ENCODE results near the gene ABHD2. TPM values are rescaled to one million over a fixed set of nuclear protein-coding genes. Genes with fewer than 3 reads are reported as not detected.
"Not testable (repeated sequence)": the region's sequence is repeated elsewhere in the genome, so short reads cannot be mapped to it uniquely, and the experiment has no call there.

The ABHD2 gene
- total and polyA plus RNA-seq, 2 donors = 5.6 to 13.7 TPM

- Histone ChIP-seq H3K27me3 (ENCODE audit: control insufficient read depth in 2 of 2, insufficient read depth in 1 of 2, low read length in 1 of 2) (no peaks in the 10 kb centered on the region), H3K4me1 (ENCODE audit: control insufficient read depth in 2 of 2, insufficient read depth in 2 of 2, low read length in 2 of 2) (peaks cover 9 to 21% of the 10 kb centered on the region in 2 donors), H3K4me3 (ENCODE audit: low read length in 2 of 2) (no peak overlapping the region), H3K9me3 (ENCODE audit: control insufficient read depth in 2 of 2, insufficient read depth in 1 of 2, low read length in 1 of 2) (no peaks in the 10 kb centered on the region), H3K27ac (ENCODE audit: low read depth in 1 of 2, low read length in 1 of 2) (no peak overlapping the region), H3K36me3 (ENCODE audit: control insufficient read depth in 2 of 2, insufficient read depth in 2 of 2, low read length in 1 of 2) (peaks cover 3 to 5% of the 10 kb centered on the region in 2 donors)
- DNase-seq (ENCODE audit: low read depth in 6 of 9, low spot score in 9 of 9) = no peak
- WGBS = 78% methylated on average over 3 of the region's 3 CpGs
Observed at GRCh38 chr15:89137926-89138325, 49.7 kb downstream of the ABHD2 start.

- peaks cover 9 to 20% of the 10 kb centered on the region in 2 donors for H3K4me1 ChIP-seq (ENCODE audit: control insufficient read depth in 2 of 2, insufficient read depth in 2 of 2, low read length in 2 of 2)
- H3K36me3 ChIP-seq (ENCODE audit: control insufficient read depth in 2 of 2, insufficient read depth in 2 of 2, low read length in 1 of 2) = peaks cover 3 to 5% of the 10 kb centered on the region in 2 donors
- H3K27me3 ChIP-seq (ENCODE audit: control insufficient read depth in 2 of 2, insufficient read depth in 1 of 2, low read length in 1 of 2) = no peaks in the 10 kb centered on the region
- H3K4me3 ChIP-seq (ENCODE audit: low read length in 2 of 2) = no peak overlapping the region
- WGBS = 98% methylated on average over 10 of the region's 10 CpGs
- no peak for DNase-seq (ENCODE audit: low read depth in 6 of 9, low spot score in 9 of 9)
- no peaks in the 10 kb centered on the region for H3K9me3 ChIP-seq (ENCODE audit: control insufficient read depth in 2 of 2, insufficient read depth in 1 of 2, low read length in 1 of 2)
- H3K27ac ChIP-seq (ENCODE audit: low read depth in 1 of 2, low read length in 1 of 2) = no peak overlapping the region
Observed at GRCh38 chr15:89138999-89139612, 50.9 kb downstream of the ABHD2 start.

- 95% methylated on average over 8 of the region's 8 CpGs for WGBS
- Histone ChIP-seq H3K36me3 (ENCODE audit: control insufficient read depth in 2 of 2, insufficient read depth in 2 of 2, low read length in 1 of 2) (peaks cover 3 to 5% of the 10 kb centered on the region in 2 donors), H3K27me3 (ENCODE audit: control insufficient read depth in 2 of 2, insufficient read depth in 1 of 2, low read length in 1 of 2) (no peaks in the 10 kb centered on the region), H3K9me3 (ENCODE audit: control insufficient read depth in 2 of 2, insufficient read depth in 1 of 2, low read length in 1 of 2) (no peaks in the 10 kb centered on the region), H3K4me1 (ENCODE audit: control insufficient read depth in 2 of 2, insufficient read depth in 2 of 2, low read length in 2 of 2) (peaks cover 9 to 20% of the 10 kb centered on the region in 2 donors), H3K27ac (ENCODE audit: low read depth in 1 of 2, low read length in 1 of 2) (no peak overlapping the region), H3K4me3 (ENCODE audit: low read length in 2 of 2) (no peak overlapping the region)
- no peak for DNase-seq (ENCODE audit: low read depth in 6 of 9, low spot score in 9 of 9)
Observed at GRCh38 chr15:89139613-89140499, 51.6 kb downstream of the ABHD2 start.

GRCh38 chr15:89140595-89140994 is 52.3 kb downstream of the ABHD2 start:
- WGBS = 36% methylated on average over 4 of the region's 4 CpGs
- H3K4me3 ChIP-seq (ENCODE audit: low read length in 2 of 2) = no peak overlapping the region
- no peaks in the 10 kb centered on the region for H3K9me3 ChIP-seq (ENCODE audit: control insufficient read depth in 2 of 2, insufficient read depth in 1 of 2, low read length in 1 of 2)
- H3K36me3 ChIP-seq (ENCODE audit: control insufficient read depth in 2 of 2, insufficient read depth in 2 of 2, low read length in 1 of 2) = peaks cover 3 to 4% of the 10 kb centered on the region in 2 donors
- peaks cover 9 to 20% of the 10 kb centered on the region in 2 donors for H3K4me1 ChIP-seq (ENCODE audit: control insufficient read depth in 2 of 2, insufficient read depth in 2 of 2, low read length in 2 of 2)
- H3K27ac ChIP-seq (ENCODE audit: low read depth in 1 of 2, low read length in 1 of 2) = no peak overlapping the region
- DNase-seq (ENCODE audit: low read depth in 6 of 9, low spot score in 9 of 9) = no peak
- no peaks in the 10 kb centered on the region for H3K27me3 ChIP-seq (ENCODE audit: control insufficient read depth in 2 of 2, insufficient read depth in 1 of 2, low read length in 1 of 2)

GRCh38 chr15:89141159-89141558 is 52.9 kb downstream of the ABHD2 start:
- H3K9me3 ChIP-seq (ENCODE audit: control insufficient read depth in 2 of 2, insufficient read depth in 1 of 2, low read length in 1 of 2); H3K27ac ChIP-seq (ENCODE audit: low read depth in 1 of 2, low read length in 1 of 2); H3K27me3 ChIP-seq (ENCODE audit: control insufficient read depth in 2 of 2, insufficient read depth in 1 of 2, low read length in 1 of 2); H3K4me3 ChIP-seq (ENCODE audit: low read length in 2 of 2); DNase-seq (ENCODE audit: low read depth in 6 of 9, low spot score in 9 of 9); H3K36me3 ChIP-seq (ENCODE audit: control insufficient read depth in 2 of 2, insufficient read depth in 2 of 2, low read length in 1 of 2): not testable (repeated sequence)
- WGBS = 98% methylated on average over 10 of the region's 10 CpGs
- peaks cover 9 to 20% of the 10 kb centered on the region in 2 donors for H3K4me1 ChIP-seq (ENCODE audit: control insufficient read depth in 2 of 2, insufficient read depth in 2 of 2, low read length in 2 of 2)

- DNase-seq (ENCODE audit: low read depth in 6 of 9, low spot score in 9 of 9) = no peak
- Histone ChIP-seq H3K27me3 (ENCODE audit: control insufficient read depth in 2 of 2, insufficient read depth in 1 of 2, low read length in 1 of 2) (no peaks in the 10 kb centered on the region), H3K9me3 (ENCODE audit: control insufficient read depth in 2 of 2, insufficient read depth in 1 of 2, low read length in 1 of 2) (no peaks in the 10 kb centered on the region), H3K4me1 (ENCODE audit: control insufficient read depth in 2 of 2, insufficient read depth in 2 of 2, low read length in 2 of 2) (peaks cover 3 to 14% of the 10 kb centered on the region in 2 donors), H3K36me3 (ENCODE audit: control insufficient read depth in 2 of 2, insufficient read depth in 2 of 2, low read length in 1 of 2) (peaks cover 3% of the 10 kb centered on the region in 2 donors), H3K27ac (ENCODE audit: low read depth in 1 of 2, low read length in 1 of 2) (no peak overlapping the region), H3K4me3 (ENCODE audit: low read length in 2 of 2) (no peak overlapping the region)
- 99% methylated on average over 2 of the region's 2 CpGs for WGBS
Observed at GRCh38 chr15:89141885-89142284, 53.6 kb downstream of the ABHD2 start.

GRCh38 chr15:89142423-89142822 is 54.2 kb downstream of the ABHD2 start:
- Histone ChIP-seq H3K4me1 (ENCODE audit: control insufficient read depth in 2 of 2, insufficient read depth in 2 of 2, low read length in 2 of 2) (peaks cover 0 to 10% of the 10 kb centered on the region in 2 donors), H3K9me3 (ENCODE audit: control insufficient read depth in 2 of 2, insufficient read depth in 1 of 2, low read length in 1 of 2) (no peaks in the 10 kb centered on the region), H3K4me3 (ENCODE audit: low read length in 2 of 2) (no peak overlapping the region), H3K27ac (ENCODE audit: low read depth in 1 of 2, low read length in 1 of 2) (no peak overlapping the region), H3K27me3 (ENCODE audit: control insufficient read depth in 2 of 2, insufficient read depth in 1 of 2, low read length in 1 of 2) (no peaks in the 10 kb centered on the region), H3K36me3 (ENCODE audit: control insufficient read depth in 2 of 2, insufficient read depth in 2 of 2, low read length in 1 of 2) (peaks cover 3% of the 10 kb centered on the region in 2 donors)
- 87% methylated on average over 5 of the region's 5 CpGs for WGBS
- no peak for DNase-seq (ENCODE audit: low read depth in 6 of 9, low spot score in 9 of 9)

GRCh38 chr15:89143503-89144162 is 55.4 kb downstream of the ABHD2 start:
- DNase-seq (ENCODE audit: low read depth in 6 of 9, low spot score in 9 of 9) = no peak
- 91% methylated on average over 6 of the region's 6 CpGs for WGBS
- H3K4me1 ChIP-seq (ENCODE audit: control insufficient read depth in 2 of 2, insufficient read depth in 2 of 2, low read length in 2 of 2) = peaks cover 0 to 7% of the 10 kb centered on the region in 2 donors
- H3K36me3 ChIP-seq (ENCODE audit: control insufficient read depth in 2 of 2, insufficient read depth in 2 of 2, low read length in 1 of 2) = peaks cover 0 to 3% of the 10 kb centered on the region in 2 donors
- no peak overlapping the region for H3K4me3 ChIP-seq (ENCODE audit: low read length in 2 of 2)
- H3K27ac ChIP-seq (ENCODE audit: low read depth in 1 of 2, low read length in 1 of 2) = no peak overlapping the region
- H3K27me3 ChIP-seq (ENCODE audit: control insufficient read depth in 2 of 2, insufficient read depth in 1 of 2, low read length in 1 of 2) = no peaks in the 10 kb centered on the region
- H3K9me3 ChIP-seq (ENCODE audit: control insufficient read depth in 2 of 2, insufficient read depth in 1 of 2, low read length in 1 of 2) = no peaks in the 10 kb centered on the region

GRCh38 chr15:89144491-89144890 is 56.2 kb downstream of the ABHD2 start:
- peaks cover 0 to 3% of the 10 kb centered on the region in 2 donors for H3K36me3 ChIP-seq (ENCODE audit: control insufficient read depth in 2 of 2, insufficient read depth in 2 of 2, low read length in 1 of 2)
- H3K4me3 ChIP-seq (ENCODE audit: low read length in 2 of 2) = no peak overlapping the region
- no peak overlapping the region for H3K27ac ChIP-seq (ENCODE audit: low read depth in 1 of 2, low read length in 1 of 2)
- DNase-seq (ENCODE audit: low read depth in 6 of 9, low spot score in 9 of 9) = no peak
- no peaks in the 10 kb centered on the region for H3K27me3 ChIP-seq (ENCODE audit: control insufficient read depth in 2 of 2, insufficient read depth in 1 of 2, low read length in 1 of 2)
- over 99% methylated on average over 3 of the region's 3 CpGs for WGBS
- H3K4me1 ChIP-seq (ENCODE audit: control insufficient read depth in 2 of 2, insufficient read depth in 2 of 2, low read length in 2 of 2) = peaks cover 0 to 8% of the 10 kb centered on the region in 2 donors
- H3K9me3 ChIP-seq (ENCODE audit: control insufficient read depth in 2 of 2, insufficient read depth in 1 of 2, low read length in 1 of 2) = no peaks in the 10 kb centered on the region
